H1 (cell line): ENCODE measurements around the gene HOXB3. TPM values are rescaled to one million over a fixed set of nuclear protein-coding genes. Genes with fewer than 3 reads are reported as not detected.

Experiments
- CTCF ChIA-PET: fragments of 300-600 bp; sonication (Branson Sonifier 250); formaldehyde crosslinking; loops from one replicate; lab custom pipeline; 2021; ENCODE audit not compliant: partially characterized antibody; lab: Charles Lee
- POLR2A ChIA-PET: fragments of 300-600 bp; sonication (Branson Sonifier 250); formaldehyde crosslinking; loops from one replicate; lab custom pipeline; 2021; ENCODE audit warnings: inconsistent platforms; ENCODE audit not compliant: partially characterized antibody; lab: Charles Lee
- DNase-seq, 2 experiments: peaks; one replicate each; pipeline versions ENCODE4 v3.0.0 to v3.0.0-alpha.2; 2010 to 2022; ENCODE audit warnings: low spot score in 2 of 2, low read depth in 1 of 2, mixed read lengths in 1 of 2
- FAIRE-seq: peaks from 2 replicates; lab custom pipeline; 2011; peaks lifted over from hg19 to GRCh38; lab: Jason Lieb, UNC
- H2AFZ ChIP-seq: 2 replicates; pipeline ENCODE4 v1.8.1; 2012; ENCODE audit warnings: low read length, inconsistent platforms
- H2AK5ac ChIP-seq: 2 replicates; pipeline ENCODE4 v1.6.1; 2013; ENCODE audit warnings: low read depth, low read length
- H2BK120ac ChIP-seq: replicated peaks from 2 replicates; pipeline ENCODE3; 2013; ENCODE audit warnings: low read depth, low read length, inconsistent platforms
- H2BK12ac ChIP-seq: 2 replicates; pipeline ENCODE4 v1.6.1; 2013; ENCODE audit warnings: low read depth, low read length
- H2BK15ac ChIP-seq: 2 replicates; pipeline ENCODE4 v1.6.1; 2013; ENCODE audit warnings: low read length
- H2BK20ac ChIP-seq: 2 replicates; pipeline ENCODE4 v1.6.1; 2013; ENCODE audit warnings: low read length
- H2BK5ac ChIP-seq: 2 replicates; pipeline ENCODE4 v1.6.1; 2013; ENCODE audit warnings: low read depth, low read length
- H3K14ac ChIP-seq: 2 replicates; pipeline ENCODE4 v1.6.1; 2013; ENCODE audit warnings: inconsistent platforms; ENCODE audit not compliant: insufficient read length
- H3K18ac ChIP-seq: 2 replicates; pipeline ENCODE4 v1.6.1; 2013; ENCODE audit warnings: low read length; ENCODE audit errors: extremely low read depth
- H3K23ac ChIP-seq: 2 replicates; pipeline ENCODE4 v1.6.1; 2013; ENCODE audit warnings: inconsistent platforms; ENCODE audit not compliant: insufficient read length
- H3K23me2 ChIP-seq: 2 replicates; pipeline ENCODE4 v1.6.1; 2013; ENCODE audit warnings: low read depth, low read length
- H3K27ac ChIP-seq: 2 replicates; pipeline ENCODE4 v1.6.1; 2011; ENCODE audit warnings: low read depth, low read length, inconsistent platforms
- H3K27me3 ChIP-seq, 4 experiments: replicated peaks in 1 of 4; 1 replicate in 1 of 4; 2 replicates in 3 of 4; pipeline versions ENCODE4 v1.6.1 to v1.8.1; 2011 to 2013; ENCODE audit warnings: low read length in 3 of 4, mild to moderate bottlenecking in 3 of 4, inconsistent platforms in 2 of 4, mixed read lengths in 2 of 4, moderate library complexity in 1 of 4; ENCODE audit not compliant: control insufficient read depth in 3 of 4, insufficient read depth in 3 of 4; ENCODE audit errors: extremely low read depth in 1 of 4
- H3K36me3 ChIP-seq, 4 experiments: 2 replicates each; pipeline versions ENCODE4 v1.6.1 to v1.8.1; 2011 to 2013; ENCODE audit warnings: mild to moderate bottlenecking in 4 of 4, low read length in 3 of 4, moderate library complexity in 2 of 4, control low read depth in 1 of 4, inconsistent platforms in 1 of 4; ENCODE audit not compliant: insufficient read depth in 4 of 4, control insufficient read depth in 2 of 4
- H3K4ac ChIP-seq: replicated peaks from 2 replicates; pipeline ENCODE3; 2013; ENCODE audit warnings: low read length, low read depth, mixed read lengths, inconsistent platforms; ENCODE audit not compliant: insufficient read length
- H3K4me1 ChIP-seq, 4 experiments: replicated peaks in 1 of 4; 1 replicate in 1 of 4; 2 replicates in 3 of 4; pipeline versions ENCODE4 v1.6.1 to v1.8.1; 2011 to 2013; ENCODE audit warnings: low read length in 3 of 4, inconsistent platforms in 2 of 4, mixed read lengths in 1 of 4; ENCODE audit not compliant: insufficient read depth in 4 of 4, control insufficient read depth in 3 of 4
- H3K4me2 ChIP-seq, 2 experiments: 2 replicates each; pipeline versions ENCODE4 v1.6.1 to v1.8.1; 2011 to 2013; ENCODE audit warnings: low read depth in 2 of 2, low read length in 2 of 2, control low read depth in 1 of 2, inconsistent platforms in 1 of 2, mild to moderate bottlenecking in 1 of 2; ENCODE audit not compliant: insufficient read depth in 1 of 2
- H3K4me3 ChIP-seq, 4 experiments: fragments of 200-600, 300-600 bp in 1 of 4; sonication (generic), shearing (Covaris generic), sonication (Bioruptor Twin) in 1 of 4; 2 replicates each; pipeline versions ENCODE4 v1.5.1 to v1.8.1; 2011 to 2016; ENCODE audit warnings: low read length in 4 of 4, low read depth in 3 of 4, control low read depth in 2 of 4, inconsistent platforms in 2 of 4, mild to moderate bottlenecking in 2 of 4, mixed read lengths in 1 of 4, moderate library complexity in 1 of 4; ENCODE audit not compliant: insufficient read depth in 2 of 4; ENCODE audit errors: extremely low read depth in 1 of 4
- H3K56ac ChIP-seq: replicated peaks from 2 replicates; pipeline ENCODE3; 2013; ENCODE audit warnings: low read depth, mild to moderate bottlenecking, mixed read lengths, low read length, inconsistent platforms; ENCODE audit not compliant: insufficient read length
- H3K79me1 ChIP-seq: 2 replicates; pipeline ENCODE4 v1.6.1; 2013; ENCODE audit warnings: low read depth, low read length, control low read depth
- H3K79me2 ChIP-seq, 2 experiments: 2 replicates each; pipeline versions ENCODE4 v1.6.1 to v1.8.1; 2012 to 2013; ENCODE audit warnings: low read length in 2 of 2, mild to moderate bottlenecking in 2 of 2, inconsistent platforms in 1 of 2; ENCODE audit not compliant: insufficient read depth in 2 of 2, control insufficient read depth in 1 of 2
- H3K9ac ChIP-seq, 4 experiments: replicated peaks in 1 of 4; 1 replicate in 1 of 4; 2 replicates in 3 of 4; pipeline versions ENCODE4 v1.6.1 to v1.8.1; 2011 to 2013; ENCODE audit warnings: low read depth in 3 of 4, low read length in 3 of 4, control low read depth in 2 of 4, mild to moderate bottlenecking in 2 of 4, moderate library complexity in 2 of 4, inconsistent platforms in 1 of 4; ENCODE audit errors: extremely low read depth in 1 of 4
- H3K9me3 ChIP-seq, 2 experiments: 2 replicates each; pipeline versions ENCODE4 v1.6.1 to v1.8.1; 2012 to 2013; ENCODE audit warnings: mild to moderate bottlenecking in 2 of 2, moderate library complexity in 2 of 2, control low read depth in 1 of 2, inconsistent platforms in 1 of 2, low read depth in 1 of 2, low read length in 1 of 2, mixed read lengths in 1 of 2; ENCODE audit not compliant: insufficient read depth in 2 of 2
- H4K20me1 ChIP-seq, 2 experiments: replicated peaks in 1 of 2; 2 replicates each; pipeline versions ENCODE3 to v1.8.1; 2011 to 2013; ENCODE audit warnings: inconsistent platforms in 2 of 2, low read length in 2 of 2, mild to moderate bottlenecking in 1 of 2; ENCODE audit not compliant: insufficient read depth in 2 of 2, control insufficient read depth in 1 of 2
- H4K5ac ChIP-seq: 2 replicates; pipeline ENCODE4 v1.6.1; 2013; ENCODE audit warnings: low read length, low read depth, mixed read lengths, inconsistent platforms; ENCODE audit not compliant: insufficient read length
- H4K8ac ChIP-seq: 2 replicates; pipeline ENCODE4 v1.8.0; 2013; ENCODE audit warnings: mild to moderate bottlenecking, moderate library complexity, low read length, inconsistent platforms; ENCODE audit not compliant: insufficient read depth; ENCODE audit errors: extremely low read depth
- H4K91ac ChIP-seq: replicated peaks from 2 replicates; pipeline ENCODE3; 2013; ENCODE audit warnings: low read length, mixed read lengths, inconsistent platforms; ENCODE audit not compliant: insufficient read length
- CBX8 ChIP-seq: fragments of 300-800, 300-1000 bp; sonication (generic); IDR thresholded peaks from 2 replicates; pipeline ENCODE4 v1.7.1; 2016; ENCODE audit warnings: low read depth, low read length, borderline replicate concordance
- EP300 ChIP-seq, 2 experiments: IDR thresholded peaks; 1 replicate in 1 of 2; 2 replicates in 1 of 2; pipeline ENCODE4 v1.6.1; 2011 to 2012; ENCODE audit warnings: low read depth in 2 of 2, low read length in 2 of 2, mild to moderate bottlenecking in 2 of 2, borderline replicate concordance in 1 of 2, inconsistent platforms in 1 of 2, moderate library complexity in 1 of 2
- EZH2 ChIP-seq: fragments of 200-600 bp; sonication (generic); IDR thresholded peaks from 2 replicates; pipeline ENCODE4 v1.7.1; 2012; ENCODE audit warnings: low read depth, mild to moderate bottlenecking, moderate library complexity, low read length, inconsistent platforms; ENCODE audit not compliant: severe bottlenecking
- NANOG ChIP-seq: IDR thresholded peaks from 2 replicates; pipeline ENCODE4 v1.6.1; 2011; ENCODE audit warnings: low read length, low read depth, mild to moderate bottlenecking, inconsistent platforms; ENCODE audit not compliant: insufficient read depth, poor library complexity, severe bottlenecking
- PHF8 ChIP-seq: fragments of 200-600 bp; sonication (generic); conservative IDR thresholded peaks from 2 replicates; pipeline ENCODE4 v1.7.1; 2012; ENCODE audit warnings: low read depth, mild to moderate bottlenecking, inconsistent platforms, low read length, moderate library complexity
- RFX5 ChIP-seq: IDR thresholded peaks from 2 replicates; pipeline ENCODE4 v1.6.1; 2011; ENCODE audit warnings: low read depth, low read length, improper control_type of control experiment, borderline replicate concordance
- RNF2 ChIP-seq: fragments of 200-900, 300-1000 bp; sonication (generic); IDR thresholded peaks from 2 replicates; pipeline ENCODE4 v1.7.1; 2016; ENCODE audit warnings: borderline replicate concordance, low read depth, mild to moderate bottlenecking, antibody characterized with exemption, low read length; ENCODE audit not compliant: poor library complexity, severe bottlenecking; ENCODE audit errors: missing control alignments
- SAP30 ChIP-seq: fragments of 300-600 bp; sonication (generic); IDR thresholded peaks from 2 replicates; pipeline ENCODE4 v1.7.1; 2012; ENCODE audit warnings: low read length, moderate library complexity, mild to moderate bottlenecking, inconsistent platforms; ENCODE audit not compliant: insufficient read depth, insufficient replicate concordance
- SP2 ChIP-seq: IDR thresholded peaks from 2 replicates; pipeline ENCODE4 v1.6.1; 2012; ENCODE audit warnings: mild to moderate bottlenecking, low read length, inconsistent platforms
- SP4 ChIP-seq: IDR thresholded peaks from 2 replicates; pipeline ENCODE4 v1.6.1; 2012; ENCODE audit warnings: low read length, inconsistent platforms
- SUZ12 ChIP-seq: fragments of 200-600 bp; sonication (generic); IDR thresholded peaks from 2 replicates; pipeline ENCODE4 v1.6.1; 2012; ENCODE audit warnings: mild to moderate bottlenecking, inconsistent platforms, low read length, moderate library complexity, mixed read lengths
- WGBS, 2 experiments: shearing (Covaris generic) in 1 of 2; methylation state at CpG; one replicate each; pipeline versions ENCODE4 v1.1.6 to v1.1.7; 2013 to 2015; ENCODE audit warnings: low lambda C conversion rate in 2 of 2, mixed read lengths in 2 of 2, inconsistent platforms in 1 of 2, low coverage in 1 of 2, missing lambda C conversion rate in 1 of 2; ENCODE audit not compliant: insufficient replicate concordance in 2 of 2, insufficient coverage in 1 of 2, insufficient read length in 1 of 2; ENCODE audit errors: extremely low coverage in 1 of 2, missing lambda C conversion rate in 1 of 2; 5-methylcytosine and 5-hydroxymethylcytosine counted together
- polyA plus RNA-seq, 7 experiments: library from polyadenylated mRNA; depleted of rRNA in 3 of 7; stranded (reverse) in 5 of 7; unstranded in 2 of 7; fragments of >200 nt in 5 of 7; fragments of 200-250 nt in 2 of 7; gene quantifications; 1 replicate in 5 of 7; 2 replicates in 1 of 7; 4 replicates in 1 of 7; pipeline versions ENCODE4 v1.2.1 to v1.2.3, GENCODE V29; 2011 to 2013; ENCODE audit warnings: missing spikeins in 2 of 7, mixed read lengths in 2 of 7
- total RNA-seq: library from RNA; stranded (reverse); fragmentation: NEBNext Ultra II Directional; extraction: Animal tissue kit (Norgen Biotek cat#: 25700); gene quantifications from 2 replicates; pipeline ENCODE4 v1.2.1, GENCODE V29; 2021

The HOXB3 gene
- total and polyA plus RNA-seq, 2 of the 8 experiments (the other 6 are each of a cell fraction or from before 2014, with no cell fraction given): not detected

DNA sequence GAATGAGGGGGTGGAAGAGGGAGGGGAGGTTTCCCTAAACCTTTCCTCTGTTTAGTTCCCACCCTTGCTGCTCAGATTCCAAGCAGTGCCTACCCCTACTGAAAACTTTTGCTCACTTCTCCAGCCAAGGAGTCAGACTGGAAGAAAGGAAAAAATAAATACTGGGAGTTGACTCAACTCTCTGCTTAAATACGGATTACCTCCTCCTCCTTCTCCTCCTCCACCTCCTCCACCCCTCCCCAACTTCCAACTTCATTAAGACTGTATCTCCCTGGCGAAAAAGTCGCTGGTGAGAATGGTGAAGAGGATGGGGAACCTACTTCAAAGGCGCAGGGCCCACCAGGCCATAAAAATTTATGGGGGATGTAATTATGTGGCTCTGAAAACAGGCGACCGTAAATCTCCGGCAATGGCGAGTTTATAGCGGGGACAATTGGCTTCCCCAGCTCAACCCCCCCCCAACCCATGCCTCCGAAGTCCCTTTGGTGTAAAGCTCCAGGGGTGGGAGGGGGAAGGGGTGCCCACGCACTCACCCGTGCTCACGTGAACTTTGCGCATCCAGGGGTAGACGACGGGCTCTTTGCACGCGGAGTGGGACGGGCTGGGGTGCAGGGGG is 12.6 kb downstream of the HOXB3 start:
- H2AFZ ChIP-seq: no peak overlapping the region
- H3K23ac ChIP-seq: no peak overlapping the region
- H3K23me2 ChIP-seq: no peaks in the 10 kb centered on the region
- no peak overlapping the region for H4K91ac ChIP-seq
- no peaks in the 10 kb centered on the region for H3K9me3 ChIP-seq
- H2BK20ac ChIP-seq: no peak overlapping the region
- CTCF ChIA-PET: interaction anchor here (1.4 kb wide), 1 partner anchor 14 kb away, joined by 4 read pairs; no protein-coding TSS in a partner anchor
- DNase-seq (no peak), FAIRE-seq (no peak)
- peaks cover 0 to 6% (median 0%) of the 10 kb centered on the region in 4 experiments; a peak in 1 of 8 replicates for H3K36me3 ChIP-seq
- WGBS, 2 experiments: 13% methylated on average over 9 of the region's 19 CpGs; no CpG with 5 or more reads in 1 of the 2 experiments
- H2BK15ac ChIP-seq: no peak overlapping the region
- TF ChIP-seq SAP30: no peak
- no peak for TF ChIP-seq NANOG
- peak; percentile 73; the same call in 1 of the 2 replicates for TF ChIP-seq CBX8
- TF ChIP-seq PHF8: no peak
- TF ChIP-seq RNF2: peak; percentile 43
- no peak for TF ChIP-seq EP300 (IDR thresholded peaks at IDR 0.05; ENCODE audit: borderline replicate concordance in 1 of 2, low read depth in 2 of 2, low read length in 2 of 2)
- TF ChIP-seq SUZ12: peak; percentile 91
- TF ChIP-seq EZH2: peak; percentile 93
- TF ChIP-seq SP4: no peak
- TF ChIP-seq RFX5: no peak
- TF ChIP-seq SP2: no peak
- H2AK5ac ChIP-seq: no peak overlapping the region
- H4K20me1 ChIP-seq: peaks cover 19 to 41% of the 10 kb centered on the region in 2 experiments
- no peaks in the 10 kb centered on the region for H3K79me2 ChIP-seq
- H3K27ac ChIP-seq: no peak overlapping the region
- POLR2A ChIA-PET: no interaction called here
- peak overlapping the region in 1 of 2 experiments; percentile 48; a peak in 2 of 4 replicates for H3K4me2 ChIP-seq
- H3K56ac ChIP-seq: no peak overlapping the region
- H3K79me1 ChIP-seq: no peaks in the 10 kb centered on the region
- peaks cover 0 to 13% (median 4%) of the 10 kb centered on the region in 4 experiments; a peak in 5 of 7 replicates for H3K4me1 ChIP-seq
- H3K4me3 ChIP-seq: peak overlapping the region in 1 of 4 experiments; percentile 22; a peak in 1 of 8 replicates
- no peak overlapping the region for H3K4ac ChIP-seq
- H2BK12ac ChIP-seq: no peak overlapping the region
- H4K8ac ChIP-seq: no peak overlapping the region
- no peak overlapping the region for H4K5ac ChIP-seq
- no peak overlapping the region for H3K14ac ChIP-seq
- H3K9ac ChIP-seq: no peak overlapping the region
- peaks cover 99 to 100% (median 100%) of the 10 kb centered on the region in 4 experiments for H3K27me3 ChIP-seq
- H3K18ac ChIP-seq: no peak overlapping the region
- no peak overlapping the region for H2BK5ac ChIP-seq
- H2BK120ac ChIP-seq: no peak overlapping the region
